SK-N-SH (cell line): ENCODE results near the gene CCDC81. TPM values are rescaled to one million over a fixed set of nuclear protein-coding genes. Genes with fewer than 3 reads are reported as not detected.

ENCODE experiments used
- CHD2 ChIP-seq: fragments of 150-350 bp; IDR thresholded peaks from 2 replicates; pipeline ENCODE4 v1.6.1; 2018; ENCODE audit warnings: low read length; ENCODE audit not compliant: partially characterized antibody
- EP300 ChIP-seq, 2 experiments: IDR thresholded peaks; 2 replicates each; pipeline versions ENCODE4 v1.4.0 to v1.6.1; 2012; ENCODE audit warnings: borderline replicate concordance in 1 of 2, low read depth in 1 of 2, low read length in 1 of 2
- EZH2phosphoT487 ChIP-seq: fragments of 200-600 bp; sonication (generic); IDR thresholded peaks from 2 replicates; pipeline ENCODE4 v1.6.1; 2017; ENCODE audit warnings: low read depth, mixed run types, mild to moderate bottlenecking, antibody characterized with exemption, moderate library complexity, borderline replicate concordance
- FOSL2 ChIP-seq: IDR thresholded peaks from 2 replicates; pipeline ENCODE4 v1.4.0; 2012; ENCODE audit warnings: low read depth, mild to moderate bottlenecking, moderate library complexity, borderline replicate concordance
- FOXM1 ChIP-seq: IDR thresholded peaks from 2 replicates; pipeline ENCODE4 v1.4.0; 2012; ENCODE audit warnings: low read depth, mild to moderate bottlenecking
- GATA2 ChIP-seq: sonication (generic); formaldehyde crosslinking; IDR thresholded peaks from 2 replicates; pipeline ENCODE4 v1.5.0; 2020; ENCODE audit warnings: mild to moderate bottlenecking, missing genetic modification reagents
- JUND ChIP-seq: IDR thresholded peaks from 2 replicates; pipeline ENCODE4 v1.4.0; 2012
- MXI1 ChIP-seq: IDR thresholded peaks from 2 replicates; pipeline ENCODE4 v1.6.1; 2012; ENCODE audit warnings: mild to moderate bottlenecking, low read depth, low read length, improper control_type of control experiment
- NFIC ChIP-seq: IDR thresholded peaks from 2 replicates; pipeline ENCODE4 v1.4.0; 2012; ENCODE audit warnings: borderline replicate concordance
- NRF1 ChIP-seq: IDR thresholded peaks from 2 replicates; pipeline ENCODE4 v1.6.1; 2012; ENCODE audit warnings: low read depth, mild to moderate bottlenecking, low read length
- POLR2AphosphoS5 ChIP-seq: IDR thresholded peaks from 2 replicates; pipeline ENCODE4 v1.6.1; 2012; ENCODE audit warnings: low read depth, low read length
- SIN3A ChIP-seq: IDR thresholded peaks from 2 replicates; pipeline ENCODE4 v1.6.1; 2012; ENCODE audit warnings: low read depth, mild to moderate bottlenecking, low read length, moderate library complexity, borderline replicate concordance
- TEAD4 ChIP-seq: IDR thresholded peaks from 2 replicates; pipeline ENCODE4 v1.4.0; 2012; ENCODE audit warnings: mild to moderate bottlenecking, borderline replicate concordance; ENCODE audit not compliant: insufficient read depth
- YY1 ChIP-seq: IDR thresholded peaks from 2 replicates; pipeline ENCODE4 v1.4.0; 2012; ENCODE audit warnings: low read depth, mild to moderate bottlenecking
- polyA plus RNA-seq, 3 experiments: library from polyadenylated mRNA; depleted of rRNA; stranded (reverse); fragments of >200 nt; gene quantifications; 2 replicates each; pipeline ENCODE4 v1.2.3, GENCODE V29; 2012
- TF ChIP-seq, protein P1 (sequence below): IDR thresholded peaks from 2 replicates; pipeline ENCODE4 v1.6.1; 2012; ENCODE audit warnings: mild to moderate bottlenecking, low read depth, low read length, moderate library complexity
- TF ChIP-seq, protein P2 (sequence below): IDR thresholded peaks from 2 replicates; pipeline ENCODE4 v1.4.0; 2012; ENCODE audit warnings: low read depth, borderline replicate concordance
- TF ChIP-seq, protein P3 (sequence below): IDR thresholded peaks from 2 replicates; pipeline ENCODE4; 2012

Gene CCDC81
- polyA plus RNA-seq, 1 of the 3 experiments (the other 2 are of a cell fraction) = 0.49 TPM

DNA sequence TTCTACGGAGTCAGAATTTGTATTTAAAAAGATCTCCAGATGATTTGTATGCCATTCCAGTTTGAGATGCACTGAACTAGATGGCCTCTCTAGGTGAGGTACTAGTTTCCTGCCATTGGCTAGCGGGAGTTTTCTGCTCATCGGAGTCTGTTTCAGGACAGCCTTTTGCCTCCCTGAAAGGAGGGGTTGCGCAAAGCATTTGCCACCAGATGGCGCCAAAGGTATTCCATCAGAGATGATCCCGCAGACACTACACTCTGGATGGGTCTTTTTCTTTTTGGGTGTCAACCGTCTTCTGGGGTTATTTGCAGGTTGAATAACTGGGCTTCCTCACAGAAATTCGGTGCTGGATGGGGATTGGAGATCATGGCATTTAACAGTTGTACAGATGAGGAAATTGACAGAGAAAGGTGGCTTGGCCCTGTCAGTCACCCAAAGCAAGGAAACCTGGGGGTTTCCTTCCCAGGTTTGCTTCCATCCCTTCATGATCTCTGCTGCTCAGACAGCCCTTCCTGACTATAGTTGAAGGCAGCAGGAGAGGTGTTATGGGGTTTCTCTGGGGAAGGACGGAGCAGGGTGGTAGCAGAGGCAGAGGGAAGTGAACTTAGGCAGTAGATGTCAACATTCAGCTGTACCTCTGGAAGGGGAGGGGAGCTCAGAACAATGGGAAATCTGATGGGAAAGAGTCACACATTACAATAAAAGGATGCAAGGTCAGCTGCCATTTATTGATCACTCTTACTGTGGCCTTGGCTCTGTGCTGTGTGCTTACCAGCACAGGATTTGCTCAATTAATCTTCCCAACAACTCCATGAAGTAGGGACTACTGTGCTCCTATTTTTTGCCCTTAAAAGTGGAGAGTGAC is 81.6 kb downstream of the CCDC81 start (continued):
- TF ChIP-seq, protein P1, sequence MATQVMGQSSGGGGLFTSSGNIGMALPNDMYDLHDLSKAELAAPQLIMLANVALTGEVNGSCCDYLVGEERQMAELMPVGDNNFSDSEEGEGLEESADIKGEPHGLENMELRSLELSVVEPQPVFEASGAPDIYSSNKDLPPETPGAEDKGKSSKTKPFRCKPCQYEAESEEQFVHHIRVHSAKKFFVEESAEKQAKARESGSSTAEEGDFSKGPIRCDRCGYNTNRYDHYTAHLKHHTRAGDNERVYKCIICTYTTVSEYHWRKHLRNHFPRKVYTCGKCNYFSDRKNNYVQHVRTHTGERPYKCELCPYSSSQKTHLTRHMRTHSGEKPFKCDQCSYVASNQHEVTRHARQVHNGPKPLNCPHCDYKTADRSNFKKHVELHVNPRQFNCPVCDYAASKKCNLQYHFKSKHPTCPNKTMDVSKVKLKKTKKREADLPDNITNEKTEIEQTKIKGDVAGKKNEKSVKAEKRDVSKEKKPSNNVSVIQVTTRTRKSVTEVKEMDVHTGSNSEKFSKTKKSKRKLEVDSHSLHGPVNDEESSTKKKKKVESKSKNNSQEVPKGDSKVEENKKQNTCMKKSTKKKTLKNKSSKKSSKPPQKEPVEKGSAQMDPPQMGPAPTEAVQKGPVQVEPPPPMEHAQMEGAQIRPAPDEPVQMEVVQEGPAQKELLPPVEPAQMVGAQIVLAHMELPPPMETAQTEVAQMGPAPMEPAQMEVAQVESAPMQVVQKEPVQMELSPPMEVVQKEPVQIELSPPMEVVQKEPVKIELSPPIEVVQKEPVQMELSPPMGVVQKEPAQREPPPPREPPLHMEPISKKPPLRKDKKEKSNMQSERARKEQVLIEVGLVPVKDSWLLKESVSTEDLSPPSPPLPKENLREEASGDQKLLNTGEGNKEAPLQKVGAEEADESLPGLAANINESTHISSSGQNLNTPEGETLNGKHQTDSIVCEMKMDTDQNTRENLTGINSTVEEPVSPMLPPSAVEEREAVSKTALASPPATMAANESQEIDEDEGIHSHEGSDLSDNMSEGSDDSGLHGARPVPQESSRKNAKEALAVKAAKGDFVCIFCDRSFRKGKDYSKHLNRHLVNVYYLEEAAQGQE = no peak
- TF ChIP-seq MXI1 (no peak), YY1 (no peak), FOXM1 (no peak), EZH2phosphoT487 (no peak), NFIC (no peak), JUND (no peak), CHD2 (no peak), SIN3A (no peak), GATA2 (CRISPR knock-in tag) (no peak), POLR2AphosphoS5 (no peak), EP300 (IDR thresholded peaks at IDR 0.05; ENCODE audit: borderline replicate concordance in 1 of 2, low read depth in 1 of 2, low read length in 1 of 2) (no peak), NRF1 (0 out of 2 replicates have a peak, but pooled peaks have one; percentile 22), TEAD4 (no peak), FOSL2 (no peak)
- TF ChIP-seq, protein P2, sequence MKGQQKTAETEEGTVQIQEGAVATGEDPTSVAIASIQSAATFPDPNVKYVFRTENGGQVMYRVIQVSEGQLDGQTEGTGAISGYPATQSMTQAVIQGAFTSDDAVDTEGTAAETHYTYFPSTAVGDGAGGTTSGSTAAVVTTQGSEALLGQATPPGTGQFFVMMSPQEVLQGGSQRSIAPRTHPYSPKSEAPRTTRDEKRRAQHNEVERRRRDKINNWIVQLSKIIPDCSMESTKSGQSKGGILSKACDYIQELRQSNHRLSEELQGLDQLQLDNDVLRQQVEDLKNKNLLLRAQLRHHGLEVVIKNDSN = no peak
- TF ChIP-seq, protein P3, sequence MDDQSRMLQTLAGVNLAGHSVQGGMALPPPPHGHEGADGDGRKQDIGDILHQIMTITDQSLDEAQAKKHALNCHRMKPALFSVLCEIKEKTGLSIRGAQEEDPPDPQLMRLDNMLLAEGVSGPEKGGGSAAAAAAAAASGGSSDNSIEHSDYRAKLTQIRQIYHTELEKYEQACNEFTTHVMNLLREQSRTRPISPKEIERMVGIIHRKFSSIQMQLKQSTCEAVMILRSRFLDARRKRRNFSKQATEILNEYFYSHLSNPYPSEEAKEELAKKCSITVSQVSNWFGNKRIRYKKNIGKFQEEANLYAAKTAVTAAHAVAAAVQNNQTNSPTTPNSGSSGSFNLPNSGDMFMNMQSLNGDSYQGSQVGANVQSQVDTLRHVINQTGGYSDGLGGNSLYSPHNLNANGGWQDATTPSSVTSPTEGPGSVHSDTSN = no peak
